Skeletal muscle satellite cell (primary cell): ENCODE data around the gene SNX10.

Experiments used
- H3K27me3 ChIP-seq: 2 replicates; pipeline ENCODE4 v1.7.0; 2013; ENCODE audit warnings: low read length; ENCODE audit not compliant: control insufficient read depth, insufficient read depth
- H3K36me3 ChIP-seq: 2 replicates; pipeline ENCODE4 v1.7.0; 2013; ENCODE audit warnings: mild to moderate bottlenecking, control low read depth, low read length; ENCODE audit not compliant: insufficient read depth
- H3K4me1 ChIP-seq: 2 replicates; pipeline ENCODE4 v1.7.0; 2013; ENCODE audit warnings: low read length; ENCODE audit not compliant: control insufficient read depth, insufficient read depth
- H3K4me2 ChIP-seq: 2 replicates; pipeline ENCODE4 v1.7.0; 2013; ENCODE audit warnings: mild to moderate bottlenecking, low read length
- H3K4me3 ChIP-seq: 2 replicates; pipeline ENCODE4 v1.7.0; 2013; ENCODE audit warnings: low read length
- H3K9ac ChIP-seq: 2 replicates; pipeline ENCODE4 v1.7.0; 2013; ENCODE audit warnings: mild to moderate bottlenecking, low read depth, low read length, moderate library complexity
- H3K9me3 ChIP-seq: replicated peaks from 2 replicates; pipeline ENCODE4 v1.7.0; 2013; ENCODE audit warnings: mild to moderate bottlenecking, control low read depth, low read length

The SNX10 gene

DNA sequence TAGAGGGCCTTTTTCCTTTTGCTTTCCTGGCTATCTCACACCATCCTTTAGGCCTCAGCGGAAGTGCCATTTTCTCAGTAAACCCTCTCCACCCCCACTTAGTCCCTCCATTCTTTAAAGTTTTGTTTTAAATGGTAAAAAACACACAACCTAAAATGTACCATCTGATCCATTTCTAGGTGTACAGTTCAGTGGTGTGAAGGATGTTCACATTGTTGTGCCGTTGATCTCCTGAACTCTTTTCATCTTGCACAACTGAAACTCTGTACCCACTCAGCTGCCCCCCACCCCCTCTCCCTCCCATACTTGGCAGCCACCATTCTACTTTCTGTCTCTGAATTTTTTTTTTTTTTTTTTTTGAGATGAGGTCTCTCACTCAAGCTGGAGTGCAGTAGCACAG, 52.2 kb downstream of the SNX10 start:
- H3K4me3 ChIP-seq: no peak overlapping the region
- no peaks in the 10 kb centered on the region for H3K36me3 ChIP-seq
- no peaks in the 10 kb centered on the region for H3K27me3 ChIP-seq
- no peak overlapping the region for H3K9ac ChIP-seq
- peaks cover 7% of the 10 kb centered on the region for H3K4me1 ChIP-seq
- no peaks in the 10 kb centered on the region for H3K9me3 ChIP-seq
- no peak overlapping the region for H3K4me2 ChIP-seq

DNA sequence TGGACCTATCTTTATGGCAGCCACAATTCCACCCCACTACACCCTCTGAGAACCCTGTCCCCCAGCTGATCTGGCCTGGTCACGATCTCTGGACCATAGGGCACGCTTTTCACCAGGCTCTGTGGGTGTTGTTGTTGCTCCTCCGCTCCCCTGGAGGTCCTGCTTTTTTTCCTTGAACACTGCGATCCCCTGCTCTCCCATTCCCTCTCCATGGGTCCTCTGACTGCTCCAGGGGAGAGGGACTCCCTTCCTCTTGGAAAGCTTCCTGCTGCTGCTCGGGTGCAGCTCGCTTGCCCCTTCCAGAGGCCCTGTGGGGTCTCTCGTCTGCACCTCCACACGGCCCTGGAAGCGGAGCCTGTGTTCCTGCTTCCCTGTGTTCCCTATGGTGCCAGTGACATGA, 53.5 kb downstream of the SNX10 start:
- no peaks in the 10 kb centered on the region for H3K9me3 ChIP-seq
- no peaks in the 10 kb centered on the region for H3K36me3 ChIP-seq
- H3K4me3 ChIP-seq: no peak overlapping the region
- no peak overlapping the region for H3K9ac ChIP-seq
- no peak overlapping the region for H3K4me2 ChIP-seq
- H3K27me3 ChIP-seq: no peaks in the 10 kb centered on the region
- peaks cover 7% of the 10 kb centered on the region for H3K4me1 ChIP-seq

DNA sequence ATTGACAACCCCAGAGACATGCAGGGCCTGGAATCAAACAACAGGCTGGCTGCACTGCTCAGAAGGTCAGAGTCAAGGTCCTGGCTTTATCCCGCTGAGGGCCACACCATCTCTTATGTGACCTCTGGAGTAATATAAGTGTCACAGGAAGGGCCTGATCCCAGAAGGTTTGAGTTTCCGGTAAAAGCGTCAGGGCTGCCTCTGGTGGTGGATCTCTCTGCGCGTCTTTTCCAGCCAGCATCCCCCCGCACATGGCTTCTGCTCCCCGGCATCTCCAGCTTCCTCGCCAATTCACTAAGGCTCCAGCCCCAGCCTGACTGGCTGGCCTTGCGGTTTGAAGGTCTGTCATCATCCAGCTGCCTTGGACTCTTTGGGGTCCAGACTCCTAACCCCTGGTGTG, 54.2 kb downstream of the SNX10 start:
- Histone ChIP-seq H3K4me3 (no peak overlapping the region), H3K9me3 (no peaks in the 10 kb centered on the region), H3K36me3 (no peaks in the 10 kb centered on the region), H3K27me3 (no peaks in the 10 kb centered on the region), H3K4me2 (no peak overlapping the region), H3K4me1 (peaks cover 7% of the 10 kb centered on the region), H3K9ac (no peak overlapping the region)

DNA sequence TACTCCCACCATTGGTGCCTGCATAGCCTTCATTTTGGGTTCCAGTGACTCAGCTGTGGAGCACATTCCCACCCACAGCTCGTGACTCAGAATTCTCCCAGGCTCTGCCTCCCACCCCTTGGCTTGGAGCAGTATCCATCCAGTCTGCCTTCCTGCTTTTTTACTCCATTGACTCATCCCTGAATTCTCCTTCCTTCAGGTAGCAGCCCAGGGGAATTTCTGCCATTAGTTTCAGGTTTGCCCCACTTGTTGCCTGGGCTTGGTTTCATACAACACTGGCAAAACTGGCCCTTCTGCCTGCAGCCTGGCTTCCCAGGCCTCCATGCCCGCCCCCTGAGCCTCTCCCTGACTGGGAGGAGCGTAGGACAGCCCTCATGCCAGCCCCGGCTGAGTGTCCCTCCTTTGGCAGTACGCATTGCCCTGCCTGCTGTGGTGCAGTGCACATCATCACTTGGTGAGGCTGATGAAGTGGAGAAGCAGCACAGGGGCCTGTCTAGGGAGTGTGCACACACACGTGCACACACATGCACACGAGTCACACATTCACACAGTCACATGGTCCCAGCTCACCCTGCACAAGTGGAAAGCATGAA, 55.0 kb downstream of the SNX10 start:
- Histone ChIP-seq H3K27me3 (no peaks in the 10 kb centered on the region), H3K36me3 (no peaks in the 10 kb centered on the region), H3K4me1 (peaks cover 7% of the 10 kb centered on the region), H3K9ac (no peak overlapping the region), H3K4me3 (no peak overlapping the region), H3K9me3 (no peaks in the 10 kb centered on the region), H3K4me2 (no peak overlapping the region)

DNA sequence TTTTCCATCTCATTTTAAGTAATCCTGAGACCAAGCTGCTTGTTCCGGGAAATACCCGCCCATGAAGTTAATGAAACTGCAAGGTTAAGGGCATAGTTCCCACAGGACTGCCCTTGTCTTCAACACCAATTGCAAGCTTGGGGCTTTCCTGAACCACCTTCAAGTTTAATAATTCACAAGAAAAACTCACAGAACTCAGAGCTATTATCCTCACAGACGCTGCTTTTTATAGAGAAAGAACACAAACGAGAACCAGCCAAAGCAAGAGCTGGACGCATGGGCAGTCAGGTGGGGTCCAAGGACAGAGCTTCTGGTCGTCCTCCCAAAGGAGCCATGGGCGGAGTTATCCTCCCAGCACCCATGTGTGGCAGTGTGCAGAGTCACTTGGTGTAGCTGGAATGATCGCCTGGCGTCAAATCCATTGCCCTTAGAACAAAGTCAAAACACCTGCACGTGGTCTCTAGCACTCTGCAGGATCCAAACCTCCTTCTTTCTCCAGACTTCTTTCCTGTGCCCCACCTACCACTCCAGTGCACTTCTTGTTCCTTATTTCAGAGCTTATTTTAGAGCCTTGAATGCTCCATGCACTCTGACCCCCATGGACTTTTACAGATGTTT, 56.7 kb downstream of the SNX10 start:
- Histone ChIP-seq H3K4me2 (no peak overlapping the region), H3K36me3 (no peaks in the 10 kb centered on the region), H3K4me1 (peaks cover 7% of the 10 kb centered on the region), H3K9me3 (no peaks in the 10 kb centered on the region), H3K9ac (no peak overlapping the region), H3K4me3 (no peak overlapping the region), H3K27me3 (no peaks in the 10 kb centered on the region)

DNA sequence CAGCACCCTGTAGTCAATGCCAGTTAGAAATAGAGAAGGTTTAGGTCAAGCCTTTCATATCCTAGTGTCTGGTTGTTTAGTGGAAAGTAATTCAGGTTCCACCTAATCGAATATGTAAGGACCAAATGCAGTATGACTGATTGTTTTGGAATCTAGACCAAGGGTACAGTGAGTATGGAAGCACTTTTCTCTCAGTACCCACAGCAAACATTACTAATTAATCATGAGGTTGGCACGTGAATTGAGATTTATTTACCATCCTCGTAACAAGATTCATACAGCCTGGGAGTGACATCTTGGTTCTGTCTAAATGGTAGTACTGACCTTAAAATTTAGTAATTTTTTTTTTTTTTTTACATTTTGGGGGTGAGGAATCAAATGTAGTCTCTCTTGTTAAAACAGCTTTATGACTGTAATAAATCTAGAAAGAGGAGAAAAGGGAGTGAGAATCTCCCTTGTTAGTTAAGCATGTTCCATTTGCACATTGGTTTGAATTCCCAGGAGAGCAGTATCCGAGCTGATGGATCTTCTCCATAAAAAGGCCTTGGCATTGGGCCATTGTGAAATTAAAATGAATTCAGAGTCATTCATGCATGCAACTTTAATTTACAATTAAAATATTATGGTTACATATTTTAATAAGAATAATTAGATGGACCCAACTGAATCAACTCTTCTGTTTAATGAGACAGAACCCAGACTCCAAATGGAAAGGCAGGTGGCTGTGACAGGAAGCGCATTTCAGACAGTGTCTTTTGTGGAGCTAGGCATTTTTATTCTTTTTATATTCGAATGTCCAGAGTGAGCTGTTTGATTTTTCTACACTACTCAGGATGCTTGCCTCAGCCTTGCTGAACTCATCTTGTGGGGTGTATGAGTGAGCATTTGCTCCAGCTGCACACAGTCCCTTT, 57.6 kb downstream of the SNX10 start:
- Histone ChIP-seq H3K9ac (no peak overlapping the region), H3K36me3 (no peaks in the 10 kb centered on the region), H3K4me2 (no peak overlapping the region), H3K4me3 (no peak overlapping the region), H3K27me3 (no peaks in the 10 kb centered on the region), H3K4me1 (peaks cover 7% of the 10 kb centered on the region), H3K9me3 (no peaks in the 10 kb centered on the region)

DNA sequence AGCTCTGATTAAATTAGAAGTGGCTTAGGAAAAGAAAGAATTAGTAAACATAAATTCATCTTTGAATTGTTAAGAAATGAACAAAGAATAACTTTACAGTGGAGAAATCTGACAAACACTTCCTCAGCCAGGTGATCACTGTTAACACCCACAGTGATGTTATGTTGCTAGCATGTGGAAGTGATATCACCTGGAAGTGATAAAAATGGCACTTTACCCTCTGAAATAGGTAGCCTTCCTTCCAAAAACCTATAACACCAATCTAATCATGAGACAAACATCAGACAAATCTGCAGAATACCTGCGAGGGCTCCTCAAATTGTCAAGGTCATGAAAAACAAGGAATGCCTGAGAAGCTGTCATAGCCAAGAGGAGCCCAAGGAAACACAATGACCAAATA, 59.5 kb downstream of the SNX10 start:
- H3K4me2 ChIP-seq: no peak overlapping the region
- no peaks in the 10 kb centered on the region for H3K9me3 ChIP-seq
- H3K4me1 ChIP-seq: peaks cover 7% of the 10 kb centered on the region
- no peak overlapping the region for H3K9ac ChIP-seq
- H3K4me3 ChIP-seq: no peak overlapping the region
- no peaks in the 10 kb centered on the region for H3K36me3 ChIP-seq
- H3K27me3 ChIP-seq: no peaks in the 10 kb centered on the region

DNA sequence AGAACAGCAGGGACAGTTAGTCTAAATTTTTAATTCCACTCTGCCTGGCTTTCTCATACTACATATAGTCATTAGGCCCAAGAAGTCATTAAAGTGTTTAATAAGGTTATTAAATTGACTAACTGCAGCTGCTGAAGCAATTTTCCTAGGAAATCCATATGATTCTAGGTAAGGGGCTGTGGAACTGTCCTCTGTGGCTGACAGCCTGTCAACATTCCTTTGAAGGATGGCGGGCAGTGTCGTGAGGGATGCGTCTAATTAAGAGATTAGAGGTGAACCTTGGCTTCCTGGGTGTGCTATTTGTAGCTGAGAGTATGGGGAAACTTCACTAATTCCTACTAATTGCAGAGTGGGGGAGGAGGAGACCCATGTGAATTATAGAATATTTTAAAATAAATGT, 64.6 kb downstream of the SNX10 start:
- no peaks in the 10 kb centered on the region for H3K4me1 ChIP-seq
- H3K27me3 ChIP-seq: peaks cover 5% of the 10 kb centered on the region
- no peak overlapping the region for H3K4me3 ChIP-seq
- H3K4me2 ChIP-seq: no peak overlapping the region
- H3K9ac ChIP-seq: no peak overlapping the region
- no peaks in the 10 kb centered on the region for H3K9me3 ChIP-seq
- H3K36me3 ChIP-seq: no peaks in the 10 kb centered on the region

DNA sequence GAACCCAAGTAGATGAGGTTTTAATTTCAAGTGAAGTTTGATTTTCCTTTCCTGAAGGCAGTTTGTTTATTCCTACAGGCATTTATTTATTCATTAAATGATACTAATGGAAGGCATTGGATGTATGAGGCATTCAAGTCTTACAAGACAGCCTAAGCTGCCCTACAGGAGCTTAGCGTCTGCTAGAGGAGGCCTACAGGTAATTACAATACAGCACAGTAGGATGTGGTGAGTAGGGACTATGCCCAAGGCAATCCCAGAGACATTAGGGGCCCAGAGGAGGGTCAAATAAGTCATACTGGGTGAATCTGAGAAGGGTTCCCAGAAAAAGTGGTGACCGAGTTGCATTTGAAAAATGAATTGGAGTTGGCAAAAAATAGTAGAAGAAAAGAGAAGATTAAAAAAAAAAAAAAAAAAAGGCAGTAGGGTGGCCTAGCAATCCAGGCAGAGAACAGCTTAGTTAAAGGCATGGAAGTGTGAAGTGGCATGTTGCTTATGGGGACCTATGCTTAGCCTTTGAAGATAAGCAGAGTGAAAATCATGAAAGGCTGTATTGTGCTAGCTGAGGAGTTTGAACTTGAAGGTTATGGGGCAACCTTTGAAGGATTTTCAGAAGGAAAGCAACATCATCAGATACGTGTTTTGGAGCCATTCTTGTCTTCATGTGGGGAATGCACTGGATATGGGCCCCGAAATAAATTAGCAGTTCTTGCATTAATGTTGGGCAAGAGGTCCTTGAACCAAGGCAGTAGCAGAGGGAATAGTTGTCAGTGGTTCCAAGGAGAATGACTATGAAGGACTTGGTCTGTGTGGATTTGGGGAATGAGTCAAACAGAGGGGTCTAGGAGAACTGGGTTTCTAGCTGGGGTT, 65.5 kb downstream of the SNX10 start:
- H3K4me1 ChIP-seq: no peaks in the 10 kb centered on the region
- no peak overlapping the region for H3K9ac ChIP-seq
- H3K4me3 ChIP-seq: no peak overlapping the region
- peaks cover 12% of the 10 kb centered on the region for H3K27me3 ChIP-seq
- H3K4me2 ChIP-seq: no peak overlapping the region
- H3K36me3 ChIP-seq: no peaks in the 10 kb centered on the region
- H3K9me3 ChIP-seq: no peaks in the 10 kb centered on the region

DNA sequence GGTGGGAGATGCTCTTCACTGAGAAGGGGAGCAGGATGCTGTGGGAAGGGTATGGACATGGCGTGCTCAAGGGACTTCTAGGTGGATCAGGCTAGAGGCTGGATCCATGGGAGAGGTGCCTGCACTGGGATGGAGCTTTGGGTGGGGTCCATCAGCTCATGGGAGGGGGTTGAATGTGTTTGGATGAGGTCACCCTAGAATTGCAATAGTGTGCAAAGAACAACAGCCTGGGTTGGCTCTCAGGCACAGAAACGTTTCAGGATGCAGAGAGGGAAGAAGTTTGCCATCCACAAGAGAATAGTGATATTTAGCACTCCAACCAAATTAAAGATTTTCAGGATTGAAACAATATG, 66.1 kb downstream of the SNX10 start:
- Histone ChIP-seq H3K36me3 (no peaks in the 10 kb centered on the region), H3K4me1 (no peaks in the 10 kb centered on the region), H3K9me3 (no peaks in the 10 kb centered on the region), H3K9ac (no peak overlapping the region), H3K4me2 (no peak overlapping the region), H3K4me3 (no peak overlapping the region), H3K27me3 (peaks cover 18% of the 10 kb centered on the region)

DNA sequence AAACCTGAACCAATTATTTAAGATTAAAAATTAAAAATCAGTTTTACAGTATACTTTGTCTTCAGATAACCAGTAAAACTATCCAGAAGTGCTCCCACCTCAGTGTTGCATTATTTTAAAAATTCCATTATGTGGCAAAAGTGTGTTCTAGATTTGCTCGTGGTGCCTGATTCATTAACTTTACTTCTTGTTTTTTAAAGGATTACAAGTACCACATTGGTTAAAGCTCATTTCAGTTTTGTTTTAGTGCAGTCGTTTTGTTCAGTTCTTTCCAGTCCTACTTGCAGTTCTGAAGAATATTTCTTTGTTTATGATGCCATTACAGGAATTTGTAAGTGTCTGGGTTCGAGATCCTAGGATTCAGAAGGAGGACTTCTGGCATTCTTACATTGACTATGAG, 69.0 kb downstream of the SNX10 start:
- Histone ChIP-seq H3K4me1 (no peaks in the 10 kb centered on the region), H3K4me3 (no peak overlapping the region), H3K9ac (no peak overlapping the region), H3K36me3 (no peaks in the 10 kb centered on the region), H3K27me3 (peaks cover 23% of the 10 kb centered on the region), H3K9me3 (no peaks in the 10 kb centered on the region), H3K4me2 (no peak overlapping the region)
